Embryonic facial prominence (tissue), 1 donor: Measurements from ENCODE around the gene ARHGEF16.

Source experiments
- DNase-seq: peaks from one replicate; pipeline ENCODE4 v3.0.0-alpha.2; 2016; ENCODE audit errors: extremely low spot score

The ARHGEF16 gene

GRCh38 chr1:3519301-3519885, 64.9 kb downstream of the ARHGEF16 start:
- no peak for DNase-seq

DNA sequence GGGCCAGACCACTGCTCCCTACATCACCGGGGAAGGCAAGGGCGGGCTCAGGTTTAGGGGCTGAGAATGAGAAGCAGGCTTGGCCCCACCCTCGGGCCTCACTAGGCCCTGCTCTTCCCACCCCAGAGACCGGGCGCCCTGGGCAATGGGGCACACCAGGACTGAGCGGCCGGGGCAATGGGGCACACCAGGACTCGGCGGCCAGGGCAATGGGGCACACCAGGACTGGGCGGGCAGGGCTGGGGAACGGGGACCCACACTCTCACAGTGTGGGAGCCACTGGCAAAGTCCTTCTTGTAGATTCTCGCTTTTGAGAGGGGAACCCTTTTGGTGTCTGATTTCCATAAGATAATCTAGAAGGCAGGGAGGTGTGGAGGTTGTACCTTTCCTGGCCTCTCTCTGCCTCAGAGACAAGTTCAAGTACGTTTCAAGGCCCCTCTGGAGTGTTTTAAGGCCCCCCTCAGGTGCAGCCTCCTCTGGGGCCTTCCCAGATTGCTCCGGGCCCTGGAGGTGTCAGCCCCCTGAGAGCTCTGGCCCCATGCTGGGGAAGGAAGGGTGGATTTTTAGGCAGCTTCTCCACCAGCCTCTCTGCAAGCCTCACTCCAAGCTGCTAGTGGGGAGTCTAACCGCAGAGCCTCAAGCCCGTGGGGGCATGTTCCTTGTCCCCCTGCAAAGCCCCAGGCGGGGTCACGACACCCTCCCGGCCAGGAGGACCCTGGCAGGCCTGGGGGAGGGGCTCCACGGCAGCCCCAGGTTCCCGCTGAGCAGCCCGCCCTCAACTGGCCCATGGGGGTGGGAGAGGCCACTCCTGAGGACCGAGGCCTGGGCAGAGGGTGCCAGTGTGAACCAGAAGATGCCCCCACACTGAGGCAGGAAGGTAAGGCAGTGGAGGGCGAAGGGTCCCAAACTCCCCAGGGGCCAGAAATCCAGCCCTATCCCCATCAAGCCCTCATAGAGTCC, 66.2 kb downstream of the ARHGEF16 start:
- DNase-seq = no peak

DNA sequence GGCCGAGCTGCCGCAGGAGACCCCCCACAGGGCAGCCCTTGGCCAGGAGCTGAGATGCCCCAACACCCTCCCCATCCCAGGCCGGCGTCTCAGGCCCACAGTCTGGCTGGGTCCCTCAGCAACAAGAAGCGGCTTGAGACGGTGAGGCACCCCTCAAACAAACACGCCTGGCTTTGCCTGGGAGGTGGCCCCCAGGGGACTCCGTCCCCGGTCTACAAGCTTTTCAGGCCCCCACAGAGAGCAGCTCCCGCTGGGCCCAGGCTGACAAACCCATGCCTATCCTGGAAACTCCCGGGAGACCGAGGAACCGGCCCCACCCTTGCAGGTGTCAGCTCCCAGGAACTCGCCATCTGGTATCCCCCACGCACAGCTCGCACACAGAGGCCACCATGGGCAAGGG, 67.0 kb downstream of the ARHGEF16 start:
- no peak for DNase-seq

- DNase-seq = no peak
Measured at GRCh38 chr1:3522112-3522511, 67.6 kb downstream of the ARHGEF16 start.

- peak; percentile 45 for DNase-seq
Measured at GRCh38 chr1:3522564-3523265, 68.2 kb downstream of the ARHGEF16 start.

DNA sequence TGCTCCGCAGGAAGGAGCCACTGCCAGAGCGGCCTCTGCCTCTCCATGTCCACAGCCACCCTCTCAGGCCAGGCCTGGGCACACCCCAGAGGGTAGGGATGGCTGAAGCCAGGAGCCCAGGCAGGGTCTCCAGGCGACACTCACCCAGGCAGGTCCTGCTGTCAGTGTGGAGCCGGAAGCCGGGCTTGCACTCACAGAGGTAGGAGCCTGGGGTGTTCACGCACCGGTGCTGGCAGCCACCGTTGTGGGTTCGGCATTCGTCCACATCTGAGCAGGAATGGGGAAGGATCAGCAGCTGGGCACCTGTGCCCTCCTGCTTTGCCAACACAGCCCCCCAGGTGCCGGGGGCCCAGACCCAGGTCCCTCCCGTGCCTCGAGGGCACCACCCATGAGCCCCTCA, 69.5 kb downstream of the ARHGEF16 start:
- DNase-seq = no peak

DNA sequence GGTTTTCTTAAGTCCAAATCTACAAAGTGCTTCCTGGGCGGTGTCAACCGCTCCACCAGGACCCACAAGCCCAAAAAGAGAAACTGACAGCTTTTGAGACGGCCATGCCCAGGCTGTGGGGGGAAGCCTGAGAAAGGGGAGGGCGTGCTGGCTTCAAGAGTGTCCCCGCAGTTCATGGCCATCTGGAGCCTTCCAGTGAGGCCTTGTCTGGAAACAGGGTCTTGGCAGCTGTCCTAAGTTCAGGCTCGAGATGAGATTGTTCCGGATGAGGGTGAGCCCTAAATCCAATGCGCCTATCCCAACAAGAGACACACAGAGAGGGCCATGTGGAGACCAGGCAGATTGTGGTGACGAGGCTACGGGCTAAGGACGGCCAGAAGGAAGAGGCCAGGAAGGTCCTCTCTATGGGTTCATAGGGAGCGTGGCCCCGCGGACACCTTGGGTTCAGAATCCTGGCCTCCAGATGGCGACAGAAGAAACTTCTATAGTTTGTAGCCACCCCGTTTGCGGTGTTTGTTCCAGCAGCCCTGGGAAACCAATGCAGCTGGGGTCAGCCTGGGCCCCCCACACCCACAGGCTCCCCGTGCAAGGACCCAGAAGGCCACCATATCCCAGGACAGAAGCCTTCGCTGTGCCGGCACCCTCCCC, 70.2 kb downstream of the ARHGEF16 start:
- DNase-seq = no peak

DNA sequence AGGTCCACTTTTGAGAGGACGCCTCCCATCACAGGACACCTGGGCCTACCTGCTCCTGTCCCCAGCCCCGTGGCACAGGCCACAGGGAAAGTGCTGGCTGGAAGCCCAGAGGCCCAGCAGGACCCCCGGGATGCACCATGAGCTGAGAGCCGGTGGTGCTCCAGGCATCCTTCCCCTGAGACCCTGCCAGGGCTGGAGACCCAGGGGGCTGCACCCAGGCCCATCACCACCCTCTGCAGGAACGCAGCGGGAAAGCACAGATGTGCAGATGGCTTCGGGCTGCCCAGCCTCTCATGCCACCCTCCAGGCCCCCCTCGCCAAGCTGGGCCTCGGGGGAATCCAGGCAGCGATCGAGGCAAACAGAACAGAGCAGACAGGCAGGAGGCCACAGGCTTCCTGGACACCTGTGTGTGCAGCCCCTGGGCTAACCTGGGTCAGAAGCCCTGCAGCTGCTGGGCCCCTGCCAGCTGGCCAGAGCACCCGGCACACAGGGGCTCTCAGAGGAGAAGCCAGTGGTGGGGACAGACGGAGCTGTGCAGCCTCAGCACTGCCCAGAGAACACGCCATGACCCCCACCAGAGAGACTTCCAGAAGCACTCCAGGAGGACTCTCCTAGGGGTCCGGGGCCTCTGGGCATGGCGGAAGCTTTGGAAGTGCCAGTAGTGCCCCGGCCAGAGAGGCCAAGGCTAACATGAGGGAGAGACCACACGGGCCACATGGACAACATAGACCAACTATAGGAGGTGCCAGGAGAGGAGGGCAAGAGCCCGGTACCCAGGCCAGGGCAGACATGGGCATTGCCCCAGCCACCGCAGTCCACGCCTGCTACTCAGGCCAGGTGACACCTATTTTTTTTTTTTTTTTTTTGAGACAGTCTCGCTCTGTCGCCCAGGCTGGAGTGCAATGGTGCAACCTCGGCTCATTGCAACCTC, 71.4 kb downstream of the ARHGEF16 start:
- no peak for DNase-seq

GRCh38 chr1:3527774-3528173, 73.3 kb downstream of the ARHGEF16 start:
- no peak for DNase-seq

GRCh38 chr1:3529099-3529729, 74.7 kb downstream of the ARHGEF16 start:
- no peak for DNase-seq

DNA sequence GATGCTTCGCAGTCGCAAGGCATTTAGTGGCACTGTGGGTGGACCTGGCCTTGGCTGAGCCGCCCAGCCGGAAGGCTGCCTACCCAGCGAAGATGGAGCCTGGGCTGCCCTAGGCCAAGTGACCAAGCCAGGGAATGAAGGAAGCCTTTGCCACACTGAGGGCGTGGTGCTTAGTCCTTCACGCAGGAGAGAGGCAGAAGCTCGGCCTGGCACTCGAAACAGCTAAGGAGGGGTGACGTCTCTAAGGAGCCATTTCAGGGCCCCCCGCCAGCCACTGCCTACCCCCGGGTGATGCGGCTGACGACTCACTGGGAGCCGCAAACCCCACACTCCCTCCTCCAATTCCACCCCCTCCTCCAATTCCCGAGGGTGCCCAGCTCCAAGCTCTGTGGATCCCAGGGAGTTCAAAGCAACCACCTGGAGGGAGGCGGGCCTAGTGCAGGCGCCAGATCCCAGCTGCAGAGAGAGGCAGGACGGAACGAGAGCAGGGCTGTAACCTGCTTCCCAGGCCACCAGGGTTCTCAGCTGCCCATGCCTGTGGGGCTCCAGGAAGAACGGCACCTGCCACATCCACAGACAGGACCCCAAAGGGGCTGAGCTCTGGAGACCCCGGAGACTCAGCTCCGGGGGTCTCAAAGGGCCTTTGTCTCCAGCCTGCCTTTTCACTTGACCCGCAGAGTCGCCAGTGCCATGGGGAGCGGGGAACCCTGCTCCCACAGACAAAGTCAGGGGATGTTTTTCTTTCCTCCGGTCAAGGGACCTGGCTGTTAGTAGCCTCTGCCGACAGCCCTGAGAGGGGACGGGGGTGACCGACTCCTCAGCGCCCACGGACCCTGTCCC, 75.8 kb downstream of the ARHGEF16 start:
- DNase-seq = peak; percentile 34
